Activated T-cell treated with anti-CD3 and anti-CD28 coated beads, Interleukin-2, amount 50 U/mL, for 24 hours (primary cell): ENCODE data around the gene TRIO.

Source experiments
- DNase-seq: peaks from one replicate; pipeline ENCODE4 v3.0.0-alpha.2; 2020
- H3K27ac Mint-ChIP-seq: 2 replicates; pipeline ENCODE4 v1.8.0; 2020; ENCODE audit warnings: mild to moderate bottlenecking, mixed read lengths
- H3K27me3 Mint-ChIP-seq: 2 replicates; pipeline ENCODE4 v1.8.0; 2020; ENCODE audit warnings: mixed read lengths
- H3K36me3 Mint-ChIP-seq: 2 replicates; pipeline ENCODE4 v1.8.0; 2020; ENCODE audit warnings: low read depth, mixed read lengths
- H3K4me1 Mint-ChIP-seq: 2 replicates; pipeline ENCODE4 v1.8.0; 2020; ENCODE audit warnings: low read depth, mixed read lengths
- H3K4me3 Mint-ChIP-seq: 2 replicates; pipeline ENCODE4 v1.8.0; 2020; ENCODE audit warnings: mild to moderate bottlenecking, moderate library complexity, mixed read lengths
- H3K9me3 Mint-ChIP-seq: 2 replicates; pipeline ENCODE4 v1.8.0; 2020; ENCODE audit warnings: mixed read lengths

Gene TRIO

DNA sequence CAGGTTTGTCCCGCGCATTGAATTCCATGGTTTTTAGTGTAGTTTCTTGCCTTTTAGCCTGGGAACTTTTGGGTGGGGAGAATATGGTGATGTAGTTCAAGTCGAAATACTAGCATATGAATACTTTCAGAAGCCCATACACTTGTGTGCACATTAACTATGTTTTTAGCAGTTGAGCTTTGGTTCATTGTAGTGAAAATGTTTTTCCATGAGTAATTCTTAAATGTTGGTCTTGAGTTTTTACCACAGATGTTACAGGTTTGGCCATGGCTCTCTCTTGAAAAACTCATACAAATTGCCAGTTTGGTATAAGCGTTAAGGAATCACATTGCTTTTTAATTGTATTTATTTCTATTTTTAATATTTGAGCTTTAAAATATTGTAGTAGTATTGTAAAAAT is 45.6 kb downstream of the TRIO start:
- no peaks in the 10 kb centered on the region for H3K4me1 Mint-ChIP-seq
- H3K27me3 Mint-ChIP-seq: no peaks in the 10 kb centered on the region
- H3K36me3 Mint-ChIP-seq: no peaks in the 10 kb centered on the region
- DNase-seq: no peak
- no peak overlapping the region for H3K4me3 Mint-ChIP-seq
- no peaks in the 10 kb centered on the region for H3K9me3 Mint-ChIP-seq
- H3K27ac Mint-ChIP-seq: no peak overlapping the region

DNA sequence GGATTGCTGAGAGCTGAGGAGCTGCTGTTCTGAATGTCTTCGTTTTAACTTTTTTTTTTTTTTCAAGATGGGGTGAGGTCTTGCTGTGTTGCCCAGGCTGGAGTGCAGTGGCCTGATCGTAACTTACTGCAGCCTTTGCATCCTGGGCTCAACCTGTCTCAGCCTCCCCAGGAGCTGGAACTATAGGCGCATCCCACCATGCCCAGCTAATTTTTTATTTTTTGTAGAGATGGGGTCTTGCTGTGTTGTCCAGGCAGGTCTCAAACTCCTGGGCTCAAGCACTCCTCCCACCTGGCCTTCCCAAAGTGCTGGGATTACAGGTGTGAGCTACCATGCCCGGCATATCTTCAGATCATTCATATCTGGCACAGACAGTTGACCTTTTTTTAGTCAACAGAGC is 46.5 kb downstream of the TRIO start:
- Mint-ChIP-seq H3K4me1 (no peaks in the 10 kb centered on the region), H3K27me3 (no peaks in the 10 kb centered on the region), H3K36me3 (no peaks in the 10 kb centered on the region), H3K4me3 (no peak overlapping the region), H3K9me3 (no peaks in the 10 kb centered on the region), H3K27ac (no peak overlapping the region)
- no peak for DNase-seq

DNA sequence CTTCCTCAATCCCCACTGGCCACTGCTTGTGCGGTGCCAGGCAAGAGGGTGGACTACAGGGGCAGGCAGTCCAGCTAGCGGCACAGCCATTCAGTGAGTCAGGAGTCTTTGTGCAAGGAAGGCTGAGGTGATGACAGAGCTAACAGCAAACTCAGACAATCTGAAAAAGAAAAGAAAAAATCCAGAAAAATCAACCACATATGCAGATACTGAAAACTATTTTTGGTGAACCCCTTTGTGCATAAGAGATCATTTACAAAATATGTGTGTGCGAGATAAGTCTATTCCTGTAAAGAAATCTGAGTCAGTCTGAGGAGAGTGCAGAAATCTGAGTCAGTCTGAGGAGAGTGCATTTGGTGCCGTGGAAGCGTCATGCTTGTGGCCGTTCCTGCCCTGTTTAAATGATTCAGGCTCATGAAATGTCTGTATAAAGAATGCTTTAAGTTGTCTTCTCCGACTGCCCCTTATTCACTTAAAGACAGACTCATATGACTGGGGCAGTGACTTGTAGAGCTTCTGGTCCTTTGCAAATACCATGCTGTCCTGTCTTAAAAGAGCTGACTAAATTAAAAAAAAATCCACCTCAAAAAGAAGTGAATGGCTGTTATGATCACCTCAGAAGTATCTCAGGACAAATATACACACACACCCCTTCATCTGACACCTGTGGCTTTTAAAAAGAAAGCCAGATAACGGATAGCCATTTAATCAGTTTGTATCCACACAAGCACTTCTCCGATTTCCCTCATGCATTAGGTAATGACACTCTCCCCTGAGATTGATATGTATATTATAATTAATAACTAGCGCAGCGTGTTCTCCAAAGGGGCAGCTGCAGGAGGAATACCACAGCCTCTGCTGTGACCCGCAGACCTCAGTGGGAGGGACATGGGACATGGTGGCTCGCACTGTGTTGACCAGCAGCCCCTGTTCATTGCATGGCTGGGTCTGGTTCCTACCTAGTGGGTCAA is 47.3 kb downstream of the TRIO start:
- Mint-ChIP-seq H3K27ac (no peak overlapping the region), H3K9me3 (no peaks in the 10 kb centered on the region), H3K27me3 (peaks cover 3% of the 10 kb centered on the region), H3K4me1 (no peaks in the 10 kb centered on the region), H3K36me3 (no peaks in the 10 kb centered on the region), H3K4me3 (no peak overlapping the region)
- DNase-seq: no peak

DNA sequence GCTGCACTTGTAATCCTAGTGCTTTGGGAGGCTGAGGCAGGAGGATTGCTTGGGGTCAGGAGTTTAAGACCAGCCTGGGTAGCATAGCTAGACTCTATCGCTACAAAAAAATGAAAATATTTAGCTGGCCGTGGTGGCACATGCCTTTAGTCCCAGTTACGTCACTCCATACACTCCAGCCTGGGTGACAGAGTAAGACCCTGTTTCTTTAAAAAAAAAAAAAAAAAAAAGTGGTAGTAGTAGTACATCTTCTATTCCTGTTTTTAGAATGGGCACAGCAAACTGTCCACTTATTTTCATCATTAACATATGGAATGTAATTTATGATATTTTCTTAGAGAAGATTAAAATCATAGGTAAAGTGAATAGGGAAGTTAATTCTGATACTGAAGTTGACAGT is 48.2 kb downstream of the TRIO start:
- no peaks in the 10 kb centered on the region for H3K9me3 Mint-ChIP-seq
- DNase-seq: no peak
- no peaks in the 10 kb centered on the region for H3K36me3 Mint-ChIP-seq
- no peak overlapping the region for H3K27ac Mint-ChIP-seq
- no peaks in the 10 kb centered on the region for H3K4me1 Mint-ChIP-seq
- no peak overlapping the region for H3K4me3 Mint-ChIP-seq
- H3K27me3 Mint-ChIP-seq: peaks cover 8% of the 10 kb centered on the region

DNA sequence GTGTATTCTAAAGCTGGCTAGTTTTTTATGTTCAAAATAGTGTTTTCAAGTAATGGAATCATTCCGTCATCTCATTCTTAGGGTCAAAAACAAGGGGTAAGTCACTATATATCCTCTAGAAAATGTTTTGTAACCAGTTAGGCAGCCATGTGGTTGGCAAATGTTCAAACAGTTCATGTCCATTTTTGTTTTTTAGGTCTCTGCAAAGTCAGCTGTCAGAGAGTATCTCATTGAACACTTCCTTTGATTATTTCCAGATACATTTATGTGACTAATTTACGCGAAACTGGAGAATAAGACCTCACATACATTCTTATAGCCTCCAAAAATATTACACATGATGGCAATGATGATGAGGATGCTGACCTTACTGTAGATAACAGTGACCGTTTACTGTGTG is 50.4 kb downstream of the TRIO start:
- DNase-seq: no peak
- no peak overlapping the region for H3K27ac Mint-ChIP-seq
- H3K4me3 Mint-ChIP-seq: no peak overlapping the region
- H3K4me1 Mint-ChIP-seq: no peaks in the 10 kb centered on the region
- H3K36me3 Mint-ChIP-seq: no peaks in the 10 kb centered on the region
- H3K27me3 Mint-ChIP-seq: peaks cover 16% of the 10 kb centered on the region
- H3K9me3 Mint-ChIP-seq: no peaks in the 10 kb centered on the region

DNA sequence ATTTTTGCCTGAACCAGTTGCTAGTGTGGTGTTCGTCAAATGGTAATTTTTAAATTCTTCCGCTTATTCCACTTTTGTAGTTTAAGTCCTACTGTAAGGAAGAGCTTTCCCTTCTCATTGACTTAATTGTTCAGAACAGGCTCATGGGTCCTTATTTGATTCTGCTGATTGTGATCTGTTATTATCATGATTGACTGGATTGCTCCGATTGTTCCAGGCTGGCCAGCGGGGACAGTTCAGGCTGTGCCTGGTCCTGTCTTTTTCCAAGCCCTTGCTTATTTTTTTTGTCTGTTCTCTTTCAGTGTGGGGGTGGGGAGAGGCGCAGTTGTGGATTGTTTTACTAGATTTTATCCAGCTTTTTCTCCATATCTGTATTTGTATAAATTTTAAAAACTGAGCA is 52.4 kb downstream of the TRIO start:
- Mint-ChIP-seq H3K27ac (no peak overlapping the region), H3K27me3 (peaks cover 18% of the 10 kb centered on the region), H3K4me3 (no peak overlapping the region), H3K36me3 (no peaks in the 10 kb centered on the region), H3K9me3 (no peaks in the 10 kb centered on the region), H3K4me1 (no peaks in the 10 kb centered on the region)
- no peak for DNase-seq

DNA sequence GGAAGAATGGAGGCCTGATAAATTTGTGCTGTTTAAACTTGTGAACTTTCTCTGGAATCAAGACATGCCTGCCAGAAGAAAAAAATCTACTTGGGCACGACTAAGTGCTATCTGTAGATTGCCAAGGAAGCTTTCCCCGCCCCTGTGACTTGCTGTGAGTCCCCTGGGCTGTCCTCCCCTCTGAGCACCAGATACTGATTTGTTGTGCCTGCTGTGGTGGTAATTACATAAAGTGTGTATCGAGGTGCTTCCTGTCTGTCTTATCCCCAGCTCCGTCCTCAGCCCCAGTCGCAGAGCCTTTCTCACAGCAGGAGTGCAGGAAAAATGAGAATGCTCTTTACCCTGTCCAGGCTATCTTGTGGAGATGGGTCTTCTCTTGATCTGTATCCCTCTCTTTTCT is 53.9 kb downstream of the TRIO start:
- Mint-ChIP-seq H3K9me3 (no peaks in the 10 kb centered on the region), H3K36me3 (no peaks in the 10 kb centered on the region), H3K4me3 (no peak overlapping the region), H3K27ac (no peak overlapping the region), H3K4me1 (no peaks in the 10 kb centered on the region), H3K27me3 (peaks cover 18% of the 10 kb centered on the region)
- DNase-seq: no peak

DNA sequence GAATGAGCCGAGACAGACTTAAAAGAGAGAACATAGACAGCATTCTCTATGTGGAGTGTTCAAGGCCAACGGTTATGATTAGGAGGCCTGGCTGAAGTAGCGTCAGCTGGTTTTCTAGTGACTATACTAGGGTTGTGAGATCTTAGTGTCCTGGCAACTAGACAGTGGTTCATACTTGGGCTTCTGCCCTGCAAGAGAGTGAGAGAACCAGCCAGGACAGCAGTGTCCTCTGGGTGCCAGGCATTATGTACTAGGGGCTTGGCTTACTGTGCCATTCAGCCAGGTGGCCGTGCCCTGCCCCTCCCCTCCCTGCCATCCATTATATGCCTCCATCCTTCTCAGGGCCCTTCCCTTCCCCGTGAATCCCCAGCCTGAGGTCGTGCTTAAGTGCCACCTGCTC is 56.8 kb downstream of the TRIO start:
- H3K27me3 Mint-ChIP-seq: peaks cover 29% of the 10 kb centered on the region
- H3K4me1 Mint-ChIP-seq: peaks cover 3% of the 10 kb centered on the region
- H3K36me3 Mint-ChIP-seq: no peaks in the 10 kb centered on the region
- H3K9me3 Mint-ChIP-seq: no peaks in the 10 kb centered on the region
- H3K27ac Mint-ChIP-seq: no peak overlapping the region
- H3K4me3 Mint-ChIP-seq: no peak overlapping the region
- DNase-seq: no peak

DNA sequence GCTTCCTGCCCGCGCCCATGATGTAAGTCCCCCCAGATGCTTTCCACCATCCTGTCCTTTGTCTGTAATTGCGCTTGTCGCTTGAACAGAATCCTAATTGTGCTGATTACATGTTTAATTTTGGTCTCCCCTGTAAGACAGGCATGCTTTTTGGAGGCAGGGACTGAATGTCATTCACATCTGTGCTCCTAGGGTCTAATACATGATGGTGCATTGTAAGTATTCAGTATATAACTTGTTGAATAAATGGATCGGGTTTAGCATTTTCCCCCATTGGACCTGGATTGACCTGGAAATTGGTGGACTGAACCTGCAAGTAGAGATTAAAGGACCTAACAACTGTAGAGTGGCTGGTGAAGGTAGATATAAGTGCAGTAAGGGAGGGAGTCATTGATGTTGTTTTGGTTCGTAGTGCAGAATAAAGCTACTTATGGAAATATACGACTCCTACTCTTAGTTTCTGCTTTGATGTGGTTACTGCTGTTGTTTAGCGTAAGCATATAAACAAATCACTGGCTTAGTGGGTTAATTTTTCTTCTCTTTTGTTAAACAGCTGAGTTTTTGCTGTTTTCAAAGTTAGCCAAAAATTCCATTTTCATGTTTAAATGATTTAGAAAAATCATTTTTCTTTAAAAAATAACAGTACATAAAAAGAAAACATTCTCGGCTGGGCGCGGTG is 57.3 kb downstream of the TRIO start:
- no peak overlapping the region for H3K4me3 Mint-ChIP-seq
- H3K27ac Mint-ChIP-seq: no peak overlapping the region

DNA sequence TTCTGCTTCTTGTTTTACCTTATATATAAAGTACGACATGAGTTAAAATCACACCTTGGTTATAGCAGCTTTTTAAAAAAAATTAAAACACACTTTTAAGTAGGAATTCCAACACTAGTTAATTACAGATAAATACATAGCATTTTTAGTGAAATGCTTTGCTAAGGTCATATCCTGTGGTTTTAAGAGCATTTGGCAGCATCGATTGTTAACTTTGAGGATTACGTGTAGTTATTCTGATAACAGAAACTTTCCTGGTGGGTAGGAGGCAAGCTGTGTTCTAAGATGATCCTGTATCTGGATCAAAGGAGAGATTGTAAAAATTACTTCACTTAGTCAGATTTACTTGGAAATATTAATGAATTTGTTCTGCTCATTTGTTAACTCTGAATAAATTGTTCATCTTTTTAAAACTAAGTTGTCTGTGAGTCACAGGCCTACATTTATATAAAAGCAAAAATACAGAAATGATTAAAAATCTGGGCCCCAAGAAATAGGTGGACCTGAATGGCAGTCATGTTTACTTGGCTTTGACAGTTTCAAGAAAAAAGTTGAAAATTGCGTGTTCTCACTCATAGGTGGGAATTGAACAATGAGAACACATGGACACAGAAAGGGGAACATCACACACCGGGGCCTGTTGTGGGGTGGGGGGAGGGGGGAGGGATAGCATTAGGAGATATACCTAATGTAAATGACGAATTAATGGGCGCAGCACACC is 58.3 kb downstream of the TRIO start:
- Mint-ChIP-seq H3K9me3 (no peaks in the 10 kb centered on the region), H3K36me3 (no peaks in the 10 kb centered on the region), H3K4me1 (peaks cover 4% of the 10 kb centered on the region), H3K4me3 (no peak overlapping the region), H3K27me3 (peaks cover 25% of the 10 kb centered on the region), H3K27ac (no peak overlapping the region)
- DNase-seq: no peak

More for the DNA sequence above, 57.3 kb downstream of the TRIO start:
- Mint-ChIP-seq H3K9me3 (no peaks in the 10 kb centered on the region), H3K36me3 (no peaks in the 10 kb centered on the region), H3K4me1 (peaks cover 4% of the 10 kb centered on the region), H3K27me3 (peaks cover 30% of the 10 kb centered on the region)
- no peak for DNase-seq

DNA sequence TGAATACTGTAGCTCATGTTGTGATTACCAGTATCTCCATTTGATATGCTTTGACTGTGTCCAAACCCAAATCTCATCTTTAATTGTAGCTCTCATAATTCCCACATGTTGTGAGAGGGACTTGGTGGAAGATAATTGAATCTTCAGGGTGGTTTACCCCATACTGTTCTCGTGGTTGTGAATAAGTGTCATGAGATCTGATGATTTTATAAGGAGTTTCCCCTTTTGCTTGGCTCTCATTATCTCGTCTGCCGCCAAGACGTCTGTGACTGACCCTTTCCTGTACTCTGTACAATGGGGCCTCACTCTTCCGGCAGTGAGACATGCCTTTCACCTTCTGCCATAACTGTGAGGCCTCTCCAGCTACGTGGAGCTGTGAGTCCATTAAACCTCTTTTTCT is 59.3 kb downstream of the TRIO start:
- Mint-ChIP-seq H3K27me3 (peaks cover 20% of the 10 kb centered on the region), H3K27ac (no peak overlapping the region), H3K4me3 (no peak overlapping the region), H3K9me3 (no peaks in the 10 kb centered on the region), H3K4me1 (peaks cover 4% of the 10 kb centered on the region), H3K36me3 (no peaks in the 10 kb centered on the region)
- no peak for DNase-seq

DNA sequence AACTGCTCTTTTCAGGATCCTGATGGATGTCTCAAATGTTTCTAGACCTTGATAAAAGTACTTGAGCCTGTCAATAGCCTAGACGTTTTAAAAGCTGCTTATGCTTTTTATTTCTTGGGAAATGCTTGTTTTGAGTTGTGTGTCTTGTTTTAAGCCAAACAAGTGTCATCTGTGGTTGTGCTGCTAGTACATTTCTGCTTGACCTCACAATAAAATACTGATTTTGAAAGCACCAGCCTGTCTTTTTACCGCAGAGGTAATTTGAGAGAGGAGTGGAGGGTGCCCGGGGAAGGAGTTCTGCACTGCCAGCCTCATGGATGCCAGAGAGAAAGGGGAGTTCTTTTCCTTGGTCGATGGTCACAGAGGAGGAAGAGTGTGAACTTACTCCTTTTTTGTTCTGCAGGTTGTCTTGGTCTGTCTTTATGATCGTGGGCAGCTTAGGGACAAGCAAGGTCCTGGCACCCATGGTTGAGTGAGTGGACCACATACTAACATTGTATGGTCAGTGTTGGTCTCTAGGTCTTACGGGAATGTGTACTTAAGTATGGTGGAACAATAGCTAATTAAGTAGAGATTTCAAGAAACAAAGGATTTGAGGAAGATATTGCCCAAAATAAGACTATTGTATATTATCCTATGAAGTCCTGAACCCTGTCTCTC is 61.0 kb downstream of the TRIO start:
- H3K9me3 Mint-ChIP-seq: no peaks in the 10 kb centered on the region
- H3K27ac Mint-ChIP-seq: no peak overlapping the region
- DNase-seq: no peak
- no peak overlapping the region for H3K4me3 Mint-ChIP-seq
- peaks cover 25% of the 10 kb centered on the region for H3K27me3 Mint-ChIP-seq
- H3K4me1 Mint-ChIP-seq: peaks cover 9% of the 10 kb centered on the region
- H3K36me3 Mint-ChIP-seq: no peaks in the 10 kb centered on the region

DNA sequence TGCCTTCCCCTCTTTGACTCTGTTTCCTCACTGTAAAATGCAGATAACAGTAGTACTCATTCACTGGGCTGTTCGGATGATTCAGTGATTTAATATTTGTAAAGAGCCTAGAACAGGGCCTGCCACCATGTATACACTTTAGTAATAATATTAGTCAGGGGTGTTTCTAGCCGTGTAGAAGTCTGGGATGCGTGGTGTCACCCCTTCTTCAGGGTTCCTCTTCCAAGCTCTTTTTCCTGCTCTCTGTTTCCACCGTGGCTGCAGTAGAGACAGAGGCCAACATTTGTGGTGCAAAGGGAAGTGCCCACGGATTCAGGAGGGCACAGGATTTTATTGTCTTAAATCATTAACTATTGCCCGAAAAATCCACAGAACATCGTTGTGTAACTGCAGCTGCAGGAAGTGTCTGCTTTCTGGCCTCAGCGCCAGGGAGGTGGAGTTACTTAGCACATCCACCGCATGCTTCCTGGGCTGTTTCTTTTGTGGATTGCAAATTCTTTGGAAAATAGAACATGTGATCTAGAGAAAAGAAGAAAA is 61.7 kb downstream of the TRIO start:
- Mint-ChIP-seq H3K9me3 (no peaks in the 10 kb centered on the region), H3K36me3 (no peaks in the 10 kb centered on the region), H3K27me3 (peaks cover 27% of the 10 kb centered on the region), H3K27ac (no peak overlapping the region), H3K4me1 (peaks cover 9% of the 10 kb centered on the region), H3K4me3 (no peak overlapping the region)
- DNase-seq: no peak

DNA sequence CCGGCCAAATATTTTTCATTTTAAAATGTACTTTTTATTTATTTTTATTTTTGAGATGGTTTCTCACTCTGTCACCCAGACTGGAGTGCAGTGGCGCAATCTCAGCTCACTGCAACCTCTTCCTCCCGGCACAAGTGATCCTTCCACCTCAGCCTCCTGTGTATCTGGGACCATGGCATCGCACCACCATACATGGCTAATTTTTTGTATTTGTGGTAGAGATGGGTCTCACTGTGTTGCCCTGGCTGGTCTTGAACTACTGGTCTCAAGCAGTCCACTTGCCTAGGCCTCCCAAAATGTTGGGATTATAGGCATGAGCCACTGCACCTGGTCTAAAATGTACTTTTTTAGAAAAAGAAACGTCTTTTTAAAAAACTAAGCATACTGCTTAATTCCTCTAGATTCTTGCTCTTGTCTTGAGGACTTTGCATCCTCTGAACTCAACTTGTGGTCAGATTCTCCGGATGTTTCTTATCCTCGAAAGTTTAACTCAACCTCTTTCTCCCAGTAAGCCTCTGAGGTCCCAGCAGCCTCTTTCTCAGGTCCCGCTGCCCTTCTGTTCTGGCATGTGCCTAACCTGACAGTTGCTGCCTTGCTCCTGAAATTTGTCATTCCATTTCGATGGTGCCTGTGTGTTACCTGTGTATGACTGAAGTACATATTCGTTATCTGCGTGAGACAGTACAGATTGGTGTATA is 63.0 kb downstream of the TRIO start:
- Mint-ChIP-seq H3K36me3 (no peaks in the 10 kb centered on the region), H3K9me3 (no peaks in the 10 kb centered on the region), H3K4me1 (peaks cover 11% of the 10 kb centered on the region), H3K27ac (no peak overlapping the region), H3K27me3 (peaks cover 29% of the 10 kb centered on the region), H3K4me3 (no peak overlapping the region)
- DNase-seq: no peak
